ENCODE data around the gene TP73. TPM values are rescaled to one million over a fixed set of nuclear protein-coding genes. Genes with fewer than 3 reads are reported as not detected.

Gene TP73
- total RNA-seq, 3 donors from 2014 or later (not counting 1 experiment from before 2014, with no cell fraction given): 0.28 to 0.50 (median 0.39) TPM

DNA sequence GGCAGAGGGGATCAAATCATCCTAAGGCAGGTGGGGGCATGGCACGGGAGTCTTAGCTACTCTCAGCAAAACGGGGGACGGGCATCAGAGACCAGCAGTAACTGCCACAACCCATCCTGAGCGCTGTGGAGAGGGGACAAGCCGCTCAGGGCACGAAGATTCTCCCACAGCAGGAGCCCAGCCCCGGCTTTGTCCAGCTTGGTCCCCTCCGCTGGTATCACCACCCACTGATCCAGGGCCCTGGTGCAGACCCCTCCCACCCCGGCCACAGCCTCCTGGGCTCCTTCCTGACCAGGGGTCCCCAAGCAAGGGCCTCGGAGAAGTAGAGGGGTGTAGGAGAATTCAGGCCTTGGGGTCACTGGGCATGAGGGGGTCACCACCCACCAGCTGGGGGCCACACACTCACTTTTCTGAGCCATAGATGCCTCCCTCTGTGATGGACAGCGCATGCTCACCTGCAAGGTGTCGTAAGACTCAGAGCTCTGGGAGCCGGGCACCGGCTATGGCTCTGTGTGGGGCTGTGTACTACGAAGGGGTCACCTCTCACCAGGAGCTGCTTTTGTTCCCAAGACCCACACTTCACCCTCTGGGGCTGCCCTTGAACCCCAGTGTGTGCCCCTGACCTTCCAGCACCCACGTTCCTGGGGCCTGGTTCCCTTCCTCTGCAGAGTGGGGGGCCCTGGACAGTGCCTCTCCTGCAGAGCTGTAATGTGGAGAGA lies 117.9 kb downstream of the TP73 start:
- Mint-ChIP-seq H3K4me1 (peaks cover 0 to 16% of the 10 kb centered on the region in 2 donors), H3K4me3 (no peak overlapping the region)
- intact Hi-C loops (cut with micrococcal nuclease): loop anchor here (5.0 kb wide), 1 partner anchor 132 kb away; the partner anchor contains the start of gene C1orf174

DNA sequence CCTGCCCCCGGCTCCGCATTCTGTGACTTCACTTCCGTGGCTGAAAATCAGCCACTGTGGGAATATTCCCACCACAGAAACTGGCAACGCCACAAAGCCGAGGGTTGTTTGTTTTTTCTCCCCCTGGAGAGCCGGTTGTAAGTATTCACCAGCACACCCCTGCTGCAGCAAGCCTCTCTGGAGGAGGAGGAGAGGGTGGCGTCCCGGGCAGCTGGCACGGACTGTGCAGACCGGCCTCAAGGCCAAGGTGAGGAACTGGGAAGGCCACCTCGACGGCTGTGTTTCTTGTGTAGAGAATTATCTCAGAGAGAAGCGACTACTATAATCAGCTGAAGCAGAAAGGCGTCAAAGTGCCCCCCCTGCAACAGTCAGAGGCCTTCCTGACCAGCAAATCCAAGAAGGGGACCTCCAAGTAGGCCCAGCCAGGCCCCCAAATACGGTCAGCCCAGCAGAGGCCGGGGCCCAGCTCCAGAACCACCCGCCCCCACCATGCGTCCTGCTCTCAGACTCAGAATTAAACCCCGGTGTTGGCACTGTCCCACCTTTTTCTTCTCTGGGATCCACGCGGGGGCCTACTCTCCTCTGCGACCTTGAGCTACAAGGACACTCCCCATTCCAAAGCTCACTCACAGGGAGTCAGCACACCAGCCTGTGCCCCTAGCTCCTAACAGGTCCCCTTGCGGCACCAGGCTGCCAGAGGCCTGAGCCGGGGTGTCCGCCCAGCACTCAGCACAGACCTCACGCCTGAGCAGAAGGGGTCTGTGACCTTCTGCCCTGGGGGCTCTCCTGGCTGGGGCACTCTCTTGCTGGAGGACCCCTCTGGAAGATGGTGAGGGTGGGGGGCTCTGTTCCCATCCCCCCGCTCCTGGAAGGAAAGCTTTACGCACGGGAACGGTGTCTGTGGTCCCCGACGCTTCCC lies 119.1 kb downstream of the TP73 start:
- Histone ChIP-seq H3K36me3 (ENCODE audit: control insufficient read depth, insufficient read depth, low read length) (no peaks in the 10 kb centered on the region), H3K9me3 (ENCODE audit: control insufficient read depth, insufficient read depth, low read length) (no peaks in the 10 kb centered on the region), H3K27me3 (ENCODE audit: control insufficient read depth, insufficient read depth, low read length) (no peaks in the 10 kb centered on the region), H3K27ac (ENCODE audit: low read length) (no peak overlapping the region), H3K4me1 (ENCODE audit: control insufficient read depth, insufficient read depth, low read length) (peaks cover 31% of the 10 kb centered on the region), H3K4me3 (ENCODE audit: low read length) (peak overlapping the region; percentile 43)
- Mint-ChIP-seq H3K27me3 (ENCODE audit: low read depth in 2 of 2) (peaks cover 0 to 2% of the 10 kb centered on the region in 2 donors), H3K27ac (no peak overlapping the region), H3K9me3 (no peaks in the 10 kb centered on the region), H3K4me3 (peak overlapping the region; percentile 60), H3K36me3 (no peaks in the 10 kb centered on the region), H3K4me1 (peaks cover 0 to 16% of the 10 kb centered on the region in 2 donors)
- no peak for DNase-seq
- TF ChIP-seq, protein P1, sequence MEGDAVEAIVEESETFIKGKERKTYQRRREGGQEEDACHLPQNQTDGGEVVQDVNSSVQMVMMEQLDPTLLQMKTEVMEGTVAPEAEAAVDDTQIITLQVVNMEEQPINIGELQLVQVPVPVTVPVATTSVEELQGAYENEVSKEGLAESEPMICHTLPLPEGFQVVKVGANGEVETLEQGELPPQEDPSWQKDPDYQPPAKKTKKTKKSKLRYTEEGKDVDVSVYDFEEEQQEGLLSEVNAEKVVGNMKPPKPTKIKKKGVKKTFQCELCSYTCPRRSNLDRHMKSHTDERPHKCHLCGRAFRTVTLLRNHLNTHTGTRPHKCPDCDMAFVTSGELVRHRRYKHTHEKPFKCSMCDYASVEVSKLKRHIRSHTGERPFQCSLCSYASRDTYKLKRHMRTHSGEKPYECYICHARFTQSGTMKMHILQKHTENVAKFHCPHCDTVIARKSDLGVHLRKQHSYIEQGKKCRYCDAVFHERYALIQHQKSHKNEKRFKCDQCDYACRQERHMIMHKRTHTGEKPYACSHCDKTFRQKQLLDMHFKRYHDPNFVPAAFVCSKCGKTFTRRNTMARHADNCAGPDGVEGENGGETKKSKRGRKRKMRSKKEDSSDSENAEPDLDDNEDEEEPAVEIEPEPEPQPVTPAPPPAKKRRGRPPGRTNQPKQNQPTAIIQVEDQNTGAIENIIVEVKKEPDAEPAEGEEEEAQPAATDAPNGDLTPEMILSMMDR (IDR thresholded peaks at IDR 0.05): no peak
- WGBS (ENCODE audit: insufficient coverage): 74% methylated on average over 31 of the region's 32 CpGs
- intact Hi-C loops (cut with micrococcal nuclease): loop anchor here (5.0 kb wide), 1 partner anchor 131 kb away; the partner anchor contains the start of gene C1orf174
- no peak for ATAC-seq

More for the DNA sequence above, 117.9 kb downstream of the TP73 start:
- Mint-ChIP-seq H3K9me3 (no peaks in the 10 kb centered on the region), H3K36me3 (no peaks in the 10 kb centered on the region), H3K27me3 (ENCODE audit: low read depth in 2 of 2) (peaks cover 3 to 12% of the 10 kb centered on the region in 2 donors), H3K27ac (no peak overlapping the region)
- no peak overlapping the region for H3K27ac ChIP-seq (ENCODE audit: low read length)
- DNase-seq (no peak), ATAC-seq (no peak)
- no peak overlapping the region for H3K4me3 ChIP-seq (ENCODE audit: low read length)
- H3K36me3 ChIP-seq (ENCODE audit: control insufficient read depth, insufficient read depth, low read length): no peaks in the 10 kb centered on the region
- H3K27me3 ChIP-seq (ENCODE audit: control insufficient read depth, insufficient read depth, low read length): no peaks in the 10 kb centered on the region
- WGBS (ENCODE audit: insufficient coverage): 90% methylated on average over 16 of the region's 16 CpGs
- peaks cover 20% of the 10 kb centered on the region for H3K4me1 ChIP-seq (ENCODE audit: control insufficient read depth, insufficient read depth, low read length)
- no peaks in the 10 kb centered on the region for H3K9me3 ChIP-seq (ENCODE audit: control insufficient read depth, insufficient read depth, low read length)
- TF ChIP-seq, protein P1 (IDR thresholded peaks at IDR 0.05): no peak

DNA sequence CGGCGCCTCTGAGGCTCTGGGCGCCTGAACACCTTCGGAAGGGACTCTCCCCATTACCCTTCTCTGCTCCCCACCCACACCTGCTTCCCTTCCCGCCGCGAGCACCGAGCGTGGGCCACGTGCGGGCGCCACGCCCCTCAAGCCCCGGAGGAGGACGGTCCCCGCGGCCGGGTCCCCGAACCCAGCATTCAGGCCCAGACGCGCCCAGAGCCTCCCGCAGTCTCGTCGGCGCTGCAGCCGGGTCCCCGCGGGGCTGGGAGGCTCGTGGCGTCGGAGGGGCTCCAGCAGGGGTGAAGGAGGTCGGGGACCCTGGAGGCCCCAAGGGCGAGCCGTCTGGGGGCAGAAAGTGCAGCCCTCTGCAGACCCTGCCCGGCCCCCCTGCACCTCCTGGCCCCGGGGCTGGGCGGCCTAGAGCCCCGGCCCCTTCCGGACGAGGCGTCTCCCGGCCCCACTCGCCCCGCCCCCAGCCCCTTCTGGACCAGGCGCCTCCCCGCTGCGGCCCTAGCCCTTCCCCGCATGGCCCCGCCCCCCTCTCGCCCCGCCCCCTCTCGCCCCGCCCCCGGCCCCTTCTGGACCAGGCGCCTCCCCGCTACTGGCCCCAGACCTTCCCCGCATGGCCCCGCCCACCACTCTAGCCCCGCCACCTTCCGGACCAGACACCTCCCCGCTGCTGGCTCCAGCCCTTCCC lies 119.9 kb downstream of the TP73 start:
- intact Hi-C loops (cut with micrococcal nuclease): loop anchor here (5.0 kb wide), 1 partner anchor 130 kb away; the partner anchor contains the start of gene C1orf174
- Mint-ChIP-seq H3K4me3 (peak overlapping the region; percentile 57), H3K27me3 (ENCODE audit: low read depth in 2 of 2) (no peaks in the 10 kb centered on the region), H3K4me1 (peaks cover 0 to 16% of the 10 kb centered on the region in 2 donors), H3K27ac (no peak overlapping the region), H3K36me3 (no peaks in the 10 kb centered on the region), H3K9me3 (no peaks in the 10 kb centered on the region)
- Histone ChIP-seq H3K4me1 (ENCODE audit: control insufficient read depth, insufficient read depth, low read length) (peaks cover 31% of the 10 kb centered on the region), H3K4me3 (ENCODE audit: low read length) (peak overlapping the region; percentile 43), H3K27me3 (ENCODE audit: control insufficient read depth, insufficient read depth, low read length) (no peaks in the 10 kb centered on the region), H3K9me3 (ENCODE audit: control insufficient read depth, insufficient read depth, low read length) (no peaks in the 10 kb centered on the region), H3K36me3 (ENCODE audit: control insufficient read depth, insufficient read depth, low read length) (no peaks in the 10 kb centered on the region), H3K27ac (ENCODE audit: low read length) (no peak overlapping the region)
- WGBS (ENCODE audit: insufficient coverage): under 1% methylated on average over 51 of the region's 61 CpGs
- TF ChIP-seq, protein P1 (IDR thresholded peaks at IDR 0.05): no peak
- DNase-seq: peak; percentile 77 to 89
- peak; percentile 90 to 93 (median 93) for ATAC-seq

Data from natural killer cell (primary cell).